GM19372 (cell line): Measurements from ENCODE around the gene CACNG8.
"Not testable (repeated sequence)": the region's sequence is repeated elsewhere in the genome, so short reads cannot be mapped to it uniquely, and the experiment has no call there.

Experiments
- ATAC-seq: cut with Tn5 transposase; IDR thresholded peaks from one replicate; pipeline ENCODE4 v1.9.1; 2021; ENCODE audit warnings: mild to moderate bottlenecking, low read depth, moderate library complexity; ENCODE audit not compliant: unreplicated experiment

The CACNG8 gene

GRCh38 chr19:54029930-54030490, 67.3 kb downstream of the CACNG8 start:
- ATAC-seq, result no peak

- no peak for ATAC-seq
These were observed 68.3 kb downstream of the CACNG8 start for GRCh38 chr19:54030895-54031586.

GRCh38 chr19:54035215-54036178, 72.8 kb downstream of the CACNG8 start:
- no peak for ATAC-seq

GRCh38 chr19:54036542-54036941, 73.8 kb downstream of the CACNG8 start:
- ATAC-seq, result not testable (repeated sequence)
